GDM1 (cell line): Measurements from ENCODE around the gene WLS.
"Not testable (repeated sequence)": the region's sequence is repeated elsewhere in the genome, so short reads cannot be mapped to it uniquely, and the experiment has no call there.

Experiments
- DNase-seq: peaks from one replicate; lab custom pipeline; 2025; lab: John Stamatoyannopoulos, UW

WLS gene

GRCh38 chr1:68232289-68233148, at the start of gene WLS:
Gene WLS, minus strand, starts transcription at chr1:68232523. Its CDS starts 224 bp downstream, at chr1:68232299.
- no peak for DNase-seq

GRCh38 chr1:68280286-68280685, 48.0 kb upstream of the WLS start:
- DNase-seq, result no peak

- DNase-seq, result no peak
These were observed 47.5 kb upstream of the WLS start for GRCh38 chr1:68279846-68280245.

GRCh38 chr1:68278221-68278620, 45.9 kb upstream of the WLS start:
- no peak for DNase-seq

- DNase-seq, result no peak
These were observed 44.1 kb upstream of the WLS start for GRCh38 chr1:68276448-68276847.

GRCh38 chr1:68273530-68273929, 41.2 kb upstream of the WLS start:
- DNase-seq, result no peak

- DNase-seq, result no peak
These were observed 39.3 kb upstream of the WLS start for GRCh38 chr1:68271596-68271995.

- DNase-seq, result no peak
These were observed 38.6 kb upstream of the WLS start for GRCh38 chr1:68270951-68271350.

GRCh38 chr1:68269637-68270430, 37.5 kb upstream of the WLS start:
- no peak for DNase-seq

GRCh38 chr1:68268896-68269483, 36.7 kb upstream of the WLS start:
- DNase-seq, result no peak

- DNase-seq, result not testable (repeated sequence)
These were observed 24.5 kb upstream of the WLS start for GRCh38 chr1:68256824-68257223.

- DNase-seq, result no peak
These were observed 23.0 kb upstream of the WLS start for GRCh38 chr1:68255301-68255700.

GRCh38 chr1:68254667-68255226, 22.4 kb upstream of the WLS start:
- DNase-seq, result no peak

GRCh38 chr1:68237040-68237439, 4.7 kb upstream of the WLS start:
- DNase-seq, result no peak

- DNase-seq, result no peak
These were observed 1.8 kb upstream of the WLS start for GRCh38 chr1:68234094-68234493.

- DNase-seq, result no peak
These were observed 879 bp upstream of the WLS start for GRCh38 chr1:68233202-68233601.

GRCh38 chr1:68231627-68232288, 565 bp downstream of the WLS start:
- DNase-seq, result no peak

- no peak for DNase-seq
These were observed 1.3 kb downstream of the WLS start for GRCh38 chr1:68230901-68231626.

GRCh38 chr1:68230484-68230802, 1.9 kb downstream of the WLS start:
- no peak for DNase-seq

- DNase-seq, result no peak
These were observed 2.5 kb downstream of the WLS start for GRCh38 chr1:68229650-68230483.
